GM12878 (cell line): ENCODE measurements around the gene SPAG16. TPM values are rescaled to one million over a fixed set of nuclear protein-coding genes. Genes with fewer than 3 reads are reported as not detected.

Experiments used
- ATAC-seq: fragments of 200-7000 bp; cut with Tn5 transposase; 3 replicates; pipeline ENCODE4 v1.9.1; 2020; ENCODE audit warnings: mild to moderate bottlenecking, moderate library complexity
- BruUV-seq: library from RNA; stranded (reverse); fragments of 400-500 nt; replicated peaks from 2 replicates; lab custom pipeline; 2021; lab: Mats Ljungman, UMichigan
- CTCF ChIA-PET: fragments of 300-600 bp; sonication (Branson Sonifier 250); formaldehyde crosslinking; extraction: SDS; loops from one replicate; lab custom pipeline; 2021; ENCODE audit warnings: inconsistent platforms; lab: Yijun Ruan, JAX
- POLR2A ChIA-PET: fragments of 350-600 bp; formaldehyde crosslinking; extraction: SDS; loops from one replicate; lab custom pipeline; 2021; ENCODE audit warnings: inconsistent platforms; lab: Charles Lee
- RAD21 ChIA-PET: fragments of 300-600 bp; sonication (Branson Sonifier 250); formaldehyde crosslinking; loops from one replicate; lab custom pipeline; 2023; ENCODE audit warnings: antibody characterized with exemption; ENCODE audit not compliant: unreplicated experiment; lab: Charles Lee
- SMC1A ChIA-PET: fragments of 300-600 bp; sonication (Branson Sonifier 250); formaldehyde crosslinking; loops from one replicate; lab custom pipeline; 2023; ENCODE audit not compliant: unreplicated experiment, uncharacterized antibody; lab: Charles Lee
- DNase-seq: peaks from one replicate; pipeline ENCODE4 v3.0.0-alpha.2; 2011; ENCODE audit warnings: low read depth, low spot score
- FAIRE-seq: peaks from 3 replicates; lab custom pipeline; 2011; peaks lifted over from hg19 to GRCh38; lab: Jason Lieb, UNC
- H2AFZ ChIP-seq: 2 replicates; pipeline ENCODE4 v1.6.0; 2011; ENCODE audit warnings: low read depth, low read length, control low read depth; ENCODE audit not compliant: control insufficient read depth
- H3K27ac ChIP-seq: 2 replicates; pipeline ENCODE4 v1.5.1; 2011; ENCODE audit warnings: control low read depth; ENCODE audit not compliant: control insufficient read depth, insufficient read depth
- H3K27me3 ChIP-seq, 2 experiments: replicated peaks in 1 of 2; 2 replicates each; pipeline versions ENCODE4 v1.6.0 to v1.6.1; 2011; ENCODE audit warnings: low read length in 1 of 2; ENCODE audit not compliant: control insufficient read depth in 2 of 2, insufficient read depth in 2 of 2
- H3K36me3 ChIP-seq, 2 experiments: 2 replicates each; pipeline ENCODE4 v1.5.1; 2011; ENCODE audit warnings: low read length in 1 of 2; ENCODE audit not compliant: control insufficient read depth in 2 of 2, insufficient read depth in 2 of 2
- H3K4me1 ChIP-seq: 2 replicates; pipeline ENCODE4 v1.6.1; 2011; ENCODE audit warnings: mild to moderate bottlenecking, low read length, moderate library complexity, mixed read lengths; ENCODE audit not compliant: control insufficient read depth, insufficient read depth
- H3K4me2 ChIP-seq: 2 replicates; pipeline ENCODE4 v1.6.0; 2011; ENCODE audit warnings: control low read depth; ENCODE audit not compliant: control insufficient read depth, insufficient read depth
- H3K4me3 ChIP-seq: fragments of 200-600 bp; sonication (generic); 2 replicates; pipeline ENCODE4 v1.5.1; 2016
- H3K79me2 ChIP-seq: 2 replicates; pipeline ENCODE4 v1.6.0; 2011; ENCODE audit warnings: low read length; ENCODE audit not compliant: control insufficient read depth, insufficient read depth
- H3K9ac ChIP-seq: 2 replicates; pipeline ENCODE4 v1.8.0; 2011; ENCODE audit warnings: low read length, control low read depth, mixed read lengths; ENCODE audit not compliant: control insufficient read depth, insufficient read depth
- H3K9me3 ChIP-seq: replicated peaks from 3 replicates; pipeline ENCODE4 v1.5.1; 2011; ENCODE audit warnings: mild to moderate bottlenecking, low read length; ENCODE audit not compliant: control insufficient read depth, insufficient read depth
- H4K20me1 ChIP-seq: 2 replicates; pipeline ENCODE4 v1.6.0; 2011; ENCODE audit not compliant: control insufficient read depth, insufficient read depth
- CREB1 ChIP-seq: IDR thresholded peaks from 2 replicates; pipeline ENCODE4 v1.6.1; 2012; ENCODE audit warnings: low read depth, mild to moderate bottlenecking, inconsistent platforms
- CREM ChIP-seq: IDR thresholded peaks from 2 replicates; pipeline ENCODE4 v1.6.1; 2014; ENCODE audit warnings: antibody characterized with exemption, low read depth
- DPF2 ChIP-seq: fragments of 450-650 bp; IDR thresholded peaks from 2 replicates; pipeline ENCODE4 v1.6.1; 2017; ENCODE audit warnings: mild to moderate bottlenecking
- EED ChIP-seq: sonication (generic); IDR thresholded peaks from 2 replicates; pipeline ENCODE4 v1.6.1; 2016; ENCODE audit warnings: antibody characterized with exemption, low read depth
- IRF4 ChIP-seq: IDR thresholded peaks from 2 replicates; pipeline ENCODE4 v1.6.1; 2011; ENCODE audit warnings: low read depth, low read length
- JUNB ChIP-seq: IDR thresholded peaks from 2 replicates; pipeline ENCODE4 v1.6.1; 2016; ENCODE audit warnings: antibody characterized with exemption, mild to moderate bottlenecking
- LARP7 ChIP-seq: fragments of 450-650 bp; IDR thresholded peaks from 2 replicates; pipeline ENCODE4 v1.6.1; 2017; ENCODE audit warnings: mild to moderate bottlenecking
- NBN ChIP-seq: fragments of 450-650 bp; IDR thresholded peaks from 2 replicates; pipeline ENCODE4 v1.6.1; 2016
- NR2C2 ChIP-seq: IDR thresholded peaks from 2 replicates; pipeline ENCODE4 v1.6.1; 2011; ENCODE audit warnings: borderline replicate concordance, low read depth; ENCODE audit not compliant: control insufficient read depth, insufficient read length
- PAX5 ChIP-seq: IDR thresholded peaks from 2 replicates; pipeline ENCODE4 v1.6.1; 2011; ENCODE audit warnings: low read depth, low read length, borderline replicate concordance
- REST ChIP-seq: IDR thresholded peaks from 2 replicates; pipeline ENCODE4 v1.6.1; 2012; ENCODE audit warnings: mild to moderate bottlenecking, low read depth, low read length
- RUNX3 ChIP-seq: IDR thresholded peaks from 2 replicates; pipeline ENCODE4 v1.6.1; 2012; ENCODE audit warnings: low read length, inconsistent platforms
- SMAD1 ChIP-seq: fragments of 450-650 bp; IDR thresholded peaks from 2 replicates; pipeline ENCODE4 v1.6.1; 2018; ENCODE audit warnings: mild to moderate bottlenecking, low read depth; ENCODE audit not compliant: partially characterized antibody
- ZNF384 ChIP-seq: IDR thresholded peaks from 2 replicates; pipeline ENCODE4 v1.6.1; 2012; ENCODE audit warnings: low read depth, mild to moderate bottlenecking, low read length, improper control_type of control experiment, borderline replicate concordance
- WGBS: methylation state at CpG from one replicate; pipeline ENCODE4 v1.1.6; 2016; ENCODE audit warnings: low lambda C conversion rate; ENCODE audit not compliant: insufficient replicate concordance, insufficient coverage; ENCODE audit errors: missing lambda C conversion rate; 5-methylcytosine and 5-hydroxymethylcytosine counted together
- in situ Hi-C: fragments of 300-500 bp; cut with MboI; formaldehyde crosslinking; loops from 9 replicates; pipeline ENCODE4 v1.14.3; 2018; ENCODE audit warnings: mixed read lengths
- intact Hi-C: fragments of 100-400 bp; cut with micrococcal nuclease; formaldehyde crosslinking; loops from one replicate; pipeline ENCODE4 v1.14.2; 2022; ENCODE audit not compliant: unreplicated experiment
- polyA plus RNA-seq, 11 experiments: library from polyadenylated mRNA; depleted of rRNA in 4 of 11; unstranded in 6 of 11; stranded (reverse) in 5 of 11; fragments of >200 nt; fragmentation: Nextera tagmentation in 4 of 11; fragmentation: Illumina TruSeq in 1 of 11; extraction: Ambion mirVana in 4 of 11; extraction: Trizol in 1 of 11; gene quantifications; 1 replicate in 1 of 11; 2 replicates in 10 of 11; pipeline versions ENCODE4 v1.2.1 to v1.2.3, GENCODE V29; 2011 to 2016; ENCODE audit warnings: inconsistent platforms in 2 of 11, missing spikeins in 2 of 11, low read depth in 1 of 11
- total RNA-seq, 4 experiments: library from RNA; depleted of rRNA in 3 of 4; stranded (reverse); fragments of >200 nt in 3 of 4; fragmentation: Illumina TruSeq in 1 of 4; extraction: Trizol in 1 of 4; gene quantifications; 2 replicates each; pipeline versions ENCODE4 v1.2.1 to v1.2.3, GENCODE V29; 2013 to 2021

The SPAG16 gene
- total and polyA plus RNA-seq, 10 of the 15 experiments (the other 5 are each of a cell fraction or from before 2014, with no cell fraction given): 6.0 to 25.0 (median 15.2) TPM

- H3K9ac ChIP-seq: no peak overlapping the region
- no peak for DNase-seq
- H3K4me2 ChIP-seq: no peak overlapping the region
- no peaks in the 10 kb centered on the region for H3K4me1 ChIP-seq
- H2AFZ ChIP-seq: no peak overlapping the region
- ChIA-PET POLR2A (no interaction called here), RAD21 (no interaction called here)
- intact Hi-C loops: no loop called here
- H3K36me3 ChIP-seq: no peaks in the 10 kb centered on the region
- H3K27me3 ChIP-seq: no peaks in the 10 kb centered on the region
- H3K9me3 ChIP-seq: no peaks in the 10 kb centered on the region
- TF ChIP-seq JUNB (no peak), CREB1 (no peak), SMAD1 (no peak), NBN (no peak), CREM (no peak), EED (no peak), LARP7 (no peak), DPF2 (no peak), PAX5 (no peak), ZNF384 (no peak), RUNX3 (no peak), NR2C2 (no peak), REST (no peak), IRF4 (no peak)
- TF ChIP-seq, all 136 proteins: peak for 0
- WGBS: 11% methylated on average over 1 of the region's 1 CpG
- H4K20me1 ChIP-seq: no peaks in the 10 kb centered on the region
- no peaks in the 10 kb centered on the region for H3K79me2 ChIP-seq
- no TSS peak for BruUV-seq
- H3K27ac ChIP-seq: no peak overlapping the region
- SMC1A ChIA-PET: no interaction called here
- in situ Hi-C loops: no loop called here
- H3K4me3 ChIP-seq: no peak overlapping the region
- FAIRE-seq (no peak), ATAC-seq (no peak)
- CTCF ChIA-PET: no interaction called here
These were observed 130.8 kb downstream of the SPAG16 start for GRCh38 chr2:213415093-213415492.
